GM21423 (cell line): ENCODE measurements around the gene ALAS1.

Source experiments
- ATAC-seq: cut with Tn5 transposase; IDR thresholded peaks from one replicate; pipeline ENCODE4 v1.9.1; 2021; ENCODE audit warnings: mild to moderate bottlenecking, moderate library complexity; ENCODE audit not compliant: unreplicated experiment

The ALAS1 gene

DNA sequence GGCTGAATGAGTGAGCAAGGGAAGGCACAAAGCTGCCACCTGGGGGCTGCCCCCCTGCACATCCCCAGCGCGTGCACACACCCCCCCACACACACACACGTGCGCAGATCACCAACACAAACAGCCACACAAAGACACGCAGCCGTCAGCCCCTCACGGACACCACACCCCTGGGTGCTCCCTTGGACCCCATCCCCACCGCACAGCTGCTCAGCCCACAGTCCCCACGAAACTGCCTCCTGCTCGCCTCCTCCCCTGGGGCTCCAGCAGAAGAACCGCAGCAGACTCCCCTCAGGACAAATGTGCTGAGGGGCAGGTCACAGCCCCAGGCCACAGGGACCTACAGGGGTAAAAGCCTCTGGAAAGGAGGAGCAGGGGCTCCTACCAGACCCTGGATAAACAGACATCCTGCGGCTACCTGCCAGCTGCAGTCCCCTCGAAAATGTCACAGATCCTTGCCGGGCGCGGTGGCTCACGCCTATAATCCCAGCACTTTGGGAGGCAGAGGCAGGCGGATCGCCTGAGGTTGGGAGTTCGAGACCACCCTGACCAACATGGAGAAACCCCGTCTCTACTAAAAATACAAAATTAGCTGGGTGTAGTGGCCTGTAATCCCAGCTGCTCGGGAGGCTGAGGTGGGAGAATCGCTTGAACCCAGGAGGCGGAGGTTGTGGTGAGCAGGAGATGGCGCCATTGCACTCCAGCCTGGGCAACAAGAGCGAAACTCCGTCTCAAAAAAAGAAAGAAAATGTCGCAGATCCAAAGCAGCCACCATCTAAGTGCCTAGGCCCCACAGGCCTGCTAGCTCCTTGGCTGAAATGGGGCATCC is 34.5 kb downstream of the ALAS1 start:
- no peak for ATAC-seq

DNA sequence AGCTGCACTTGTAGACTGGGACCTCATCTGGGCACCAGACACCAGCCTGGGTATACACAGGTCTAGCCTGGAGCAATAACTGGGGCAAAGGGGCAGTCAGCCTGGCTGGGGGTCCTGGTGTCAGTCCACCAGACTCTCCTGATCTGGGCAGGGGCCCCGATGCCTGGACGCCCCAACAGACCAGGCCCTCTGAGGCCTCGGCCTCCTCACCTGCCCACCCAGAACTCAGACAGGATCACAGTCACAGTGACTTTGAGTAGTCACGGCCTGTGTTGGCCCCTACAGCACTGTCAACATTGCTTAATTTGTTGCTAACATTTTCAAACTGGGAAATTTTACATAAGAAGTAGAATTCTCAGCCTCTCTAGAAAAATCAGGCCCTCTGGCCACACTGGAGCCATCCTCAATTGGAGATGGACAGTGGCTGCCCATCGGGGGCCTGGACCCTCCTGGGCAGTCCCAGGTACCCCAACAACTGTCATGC is 35.2 kb downstream of the ALAS1 start:
- ATAC-seq, result no peak

DNA sequence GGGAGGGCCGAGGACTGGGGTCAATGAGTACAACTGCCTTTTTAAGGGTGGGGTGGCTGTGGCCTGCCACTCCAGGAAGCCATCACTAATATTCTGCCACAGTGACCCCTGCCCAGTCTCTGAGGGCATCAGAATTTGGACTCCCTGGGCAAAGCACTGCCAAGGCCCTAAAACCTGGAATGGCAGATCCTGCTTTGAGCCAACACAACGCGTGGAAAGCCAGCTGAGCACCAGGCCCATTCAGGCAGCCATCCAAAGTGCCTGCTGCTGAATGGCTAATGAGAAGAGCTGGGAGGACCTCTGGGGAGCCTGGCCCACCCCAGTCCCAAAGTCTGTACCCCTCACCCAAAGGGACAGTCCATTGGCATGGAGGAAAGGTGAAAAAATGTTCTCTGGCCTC is 36.0 kb downstream of the ALAS1 start:
- ATAC-seq, result no peak

- ATAC-seq, result no peak
Observed at GRCh38 chr3:52234516-52235447, 36.8 kb downstream of the ALAS1 start.

GRCh38 chr3:52236424-52236886 is 38.5 kb downstream of the ALAS1 start:
- ATAC-seq, result no peak

GRCh38 chr3:52237006-52237656 is 39.2 kb downstream of the ALAS1 start:
- no peak for ATAC-seq

GRCh38 chr3:52237657-52238172 is 39.8 kb downstream of the ALAS1 start:
- ATAC-seq, result no peak

DNA sequence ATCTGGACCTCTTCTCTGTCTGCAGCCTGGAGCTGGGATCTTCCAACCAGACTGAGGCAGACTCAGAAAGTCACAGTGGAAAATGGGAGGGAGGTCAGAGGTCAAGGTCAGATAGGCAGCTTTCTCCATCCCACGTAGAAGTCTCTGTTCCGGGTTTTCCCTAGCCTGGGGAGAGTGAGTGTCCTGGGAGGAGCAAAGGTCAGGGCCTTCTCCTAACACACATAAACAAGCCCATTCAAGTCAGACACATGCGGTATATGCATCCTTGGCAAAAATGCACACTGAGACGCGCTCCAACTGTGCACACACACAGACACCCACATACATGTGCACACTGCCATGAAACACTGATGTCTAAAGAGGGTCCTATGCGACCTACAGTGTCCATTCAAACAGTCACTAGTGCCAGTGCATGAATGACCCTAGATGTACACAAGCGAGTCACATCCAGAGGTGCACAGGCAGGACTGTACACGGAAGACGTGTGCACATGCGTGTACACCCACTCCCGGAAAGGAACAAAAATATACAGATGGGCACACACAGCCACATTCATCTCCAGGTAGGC is 40.3 kb downstream of the ALAS1 start:
- no peak for ATAC-seq

DNA sequence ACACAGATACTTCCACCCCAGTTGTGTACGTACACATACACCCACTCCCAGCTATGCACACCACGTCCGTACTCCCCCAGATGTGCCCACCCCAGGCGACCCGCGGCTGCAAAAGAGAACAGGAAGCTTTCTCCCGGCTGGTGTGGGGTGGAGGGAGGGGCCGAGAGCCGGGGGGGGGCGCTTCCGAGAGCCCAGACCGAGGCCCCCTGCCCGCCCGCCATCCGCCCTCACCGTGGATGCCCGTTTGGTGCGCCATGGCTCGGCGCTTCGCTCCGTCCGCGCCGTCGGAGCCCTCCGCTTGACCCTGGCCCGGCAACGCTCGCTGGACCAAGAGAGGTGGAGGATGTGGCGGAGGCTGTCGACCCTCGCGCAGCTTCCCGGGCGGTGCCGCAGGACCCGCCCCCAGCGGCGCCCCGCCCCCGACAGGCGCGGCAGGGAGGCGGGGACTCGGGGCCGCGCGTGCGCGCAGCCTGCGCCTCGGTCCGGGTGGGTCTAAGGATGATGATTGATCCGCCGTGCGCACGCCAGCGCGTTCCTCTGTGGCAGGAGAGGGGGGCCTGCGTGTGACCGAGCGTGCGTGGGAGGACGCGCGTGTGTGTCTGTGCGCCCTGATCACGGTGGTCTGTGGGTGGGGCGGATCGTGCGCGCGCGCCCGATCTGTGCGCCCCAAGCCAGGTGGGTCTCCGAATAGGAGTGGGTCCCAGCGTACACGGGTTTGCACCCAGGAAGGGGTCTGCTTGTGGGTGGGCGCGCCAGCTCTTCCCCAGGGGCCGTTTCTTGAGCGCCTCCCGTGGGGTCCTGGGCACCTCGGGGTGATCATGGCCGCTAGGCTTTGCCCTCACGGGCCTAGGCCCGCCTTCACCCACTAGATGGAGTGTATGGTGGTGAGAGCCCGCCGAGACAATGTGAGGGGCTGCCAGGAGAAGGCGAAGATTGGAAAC is 41.1 kb downstream of the ALAS1 start, which contains the start of gene TWF2:
TWF2 (minus strand) TSS at position 398 of the 941 bp plus-strand sequence; CDS start at position 256, 142 bp downstream.
- ATAC-seq, result peak; percentile 64

- no peak for ATAC-seq
Observed at GRCh38 chr3:52240059-52240885, 42.3 kb downstream of the ALAS1 start.

DNA sequence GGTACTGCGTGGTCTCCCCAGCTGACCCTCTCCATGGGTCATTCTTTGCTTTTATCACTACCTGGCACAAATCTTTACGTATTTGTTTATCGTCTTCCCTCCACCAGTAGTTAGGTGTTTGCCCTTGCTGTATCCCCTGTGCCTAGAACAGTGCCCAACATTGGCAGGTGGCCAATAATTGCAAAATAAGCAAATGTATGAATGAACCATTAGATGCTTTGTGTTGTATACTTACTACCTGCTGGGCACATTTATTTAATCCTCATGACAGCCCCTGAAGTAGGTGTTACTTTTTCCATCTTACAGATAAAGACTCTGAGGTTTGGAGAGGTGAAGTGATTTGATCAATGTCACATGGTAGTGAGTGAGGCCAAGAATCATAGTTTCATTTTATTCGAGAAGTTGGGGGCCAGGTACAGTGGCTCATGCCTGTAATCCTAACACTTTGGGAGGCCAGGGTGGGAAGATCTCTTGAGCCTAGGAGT is 43.0 kb downstream of the ALAS1 start:
- ATAC-seq, result no peak

GRCh38 chr3:52242039-52242438 is 44.1 kb downstream of the ALAS1 start:
- ATAC-seq, result no peak

DNA sequence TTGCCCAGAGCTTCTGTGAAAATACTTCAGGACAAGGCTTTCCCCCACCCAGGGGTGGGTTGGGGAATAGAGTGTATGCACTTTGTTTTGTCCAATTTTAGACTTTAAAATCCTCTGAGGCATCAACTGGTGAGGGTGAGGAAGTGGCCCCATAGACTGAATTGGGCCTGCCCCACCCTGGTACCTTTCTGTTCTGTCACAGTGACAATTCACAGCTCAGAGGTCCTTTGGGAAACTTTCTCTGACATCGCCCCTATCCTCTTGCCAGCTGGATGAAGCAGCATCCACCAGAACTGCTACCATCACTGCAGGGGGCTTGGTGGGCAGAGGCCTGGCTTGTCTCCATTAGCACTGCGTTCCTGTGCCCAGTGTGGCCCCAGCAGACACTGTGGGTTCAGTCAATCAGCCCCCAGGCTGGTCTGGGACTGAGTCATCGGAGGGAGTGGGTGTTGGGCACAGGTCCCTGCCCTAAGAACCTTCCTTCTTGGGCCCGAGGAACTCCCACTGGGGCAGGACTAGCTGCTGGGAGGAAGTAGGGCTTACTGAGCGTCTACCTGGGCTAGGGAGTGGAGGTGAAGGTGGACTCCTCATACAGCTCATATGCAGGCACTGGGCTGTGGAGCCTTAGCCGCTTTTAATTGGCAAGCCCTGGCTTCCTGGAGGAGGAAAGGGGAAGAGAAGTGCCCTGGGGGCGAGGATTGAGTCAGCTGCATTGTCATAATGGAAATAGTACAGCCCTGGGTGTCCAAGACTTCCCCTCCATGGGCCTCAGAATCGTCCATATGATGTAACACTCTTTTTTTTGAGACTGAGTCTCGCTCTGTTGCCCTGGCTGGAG is 46.0 kb downstream of the ALAS1 start:
- peak; percentile 33 for ATAC-seq

DNA sequence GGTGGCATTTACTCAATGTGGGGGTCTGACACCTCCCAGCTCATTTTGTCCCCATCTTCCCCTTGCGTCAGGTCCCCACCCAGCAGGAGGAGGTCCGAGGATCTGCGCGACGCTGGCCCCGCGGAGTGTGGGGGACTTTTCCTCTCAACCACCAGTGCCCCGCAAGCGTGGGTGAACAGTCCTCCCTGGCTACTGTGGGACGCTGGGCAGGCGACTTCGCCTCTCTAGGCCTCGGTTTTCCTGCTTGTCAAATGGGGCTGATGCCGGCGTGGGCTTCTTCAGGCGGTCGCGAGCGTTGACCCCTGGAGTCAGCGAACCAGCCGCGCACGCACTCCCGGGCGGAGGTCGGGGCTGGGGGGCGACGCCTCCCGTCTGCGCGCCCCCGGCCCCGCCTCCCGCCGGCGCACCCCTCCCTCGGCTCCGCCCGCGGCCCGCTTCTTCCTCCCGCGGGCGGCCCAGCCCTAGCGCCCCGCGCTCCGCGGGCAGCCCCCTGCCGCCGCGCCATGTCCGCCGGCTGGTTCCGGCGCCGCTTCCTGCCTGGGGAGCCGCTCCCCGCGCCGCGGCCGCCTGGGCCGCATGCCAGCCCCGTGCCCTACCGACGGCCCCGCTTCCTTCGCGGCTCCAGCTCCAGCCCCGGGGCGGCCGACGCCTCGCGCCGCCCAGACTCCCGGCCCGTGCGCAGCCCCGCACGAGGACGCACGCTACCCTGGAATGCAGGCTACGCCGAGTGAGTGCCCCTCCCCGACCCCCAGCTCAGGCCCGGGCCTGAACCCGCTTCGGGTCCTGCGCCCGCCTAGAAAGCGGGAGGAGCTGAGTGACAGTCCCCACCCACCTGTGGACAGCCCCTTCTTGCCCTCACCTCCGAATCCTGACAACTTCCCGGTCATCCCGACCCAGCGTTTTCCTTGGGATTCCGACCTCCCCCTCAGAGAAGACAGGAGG is 47.6 kb downstream of the ALAS1 start, which contains the start of gene PPM1M:
PPM1M (plus strand) TSS at position 438 of the 942 bp plus-strand sequence; CDS start at position 504, 66 bp downstream.
- ATAC-seq, result no peak

DNA sequence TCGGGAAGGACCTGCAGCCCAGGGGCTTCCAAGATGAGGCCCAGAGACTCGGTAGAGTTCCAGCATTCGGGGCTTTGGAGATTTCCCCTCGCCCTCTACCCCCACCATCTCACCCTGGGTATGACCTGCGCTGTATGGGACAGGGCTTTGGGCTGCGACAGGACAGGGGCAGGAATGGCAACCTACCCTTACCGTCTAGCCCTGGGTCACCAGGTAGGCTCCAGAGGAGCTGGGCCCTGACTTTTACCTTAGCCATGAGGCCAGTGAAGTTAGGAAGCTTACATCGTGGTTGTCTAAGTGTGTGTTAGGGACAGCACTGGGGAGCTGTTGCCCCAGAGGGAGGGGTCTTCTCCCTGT is 48.3 kb downstream of the ALAS1 start:
- ATAC-seq, result no peak

DNA sequence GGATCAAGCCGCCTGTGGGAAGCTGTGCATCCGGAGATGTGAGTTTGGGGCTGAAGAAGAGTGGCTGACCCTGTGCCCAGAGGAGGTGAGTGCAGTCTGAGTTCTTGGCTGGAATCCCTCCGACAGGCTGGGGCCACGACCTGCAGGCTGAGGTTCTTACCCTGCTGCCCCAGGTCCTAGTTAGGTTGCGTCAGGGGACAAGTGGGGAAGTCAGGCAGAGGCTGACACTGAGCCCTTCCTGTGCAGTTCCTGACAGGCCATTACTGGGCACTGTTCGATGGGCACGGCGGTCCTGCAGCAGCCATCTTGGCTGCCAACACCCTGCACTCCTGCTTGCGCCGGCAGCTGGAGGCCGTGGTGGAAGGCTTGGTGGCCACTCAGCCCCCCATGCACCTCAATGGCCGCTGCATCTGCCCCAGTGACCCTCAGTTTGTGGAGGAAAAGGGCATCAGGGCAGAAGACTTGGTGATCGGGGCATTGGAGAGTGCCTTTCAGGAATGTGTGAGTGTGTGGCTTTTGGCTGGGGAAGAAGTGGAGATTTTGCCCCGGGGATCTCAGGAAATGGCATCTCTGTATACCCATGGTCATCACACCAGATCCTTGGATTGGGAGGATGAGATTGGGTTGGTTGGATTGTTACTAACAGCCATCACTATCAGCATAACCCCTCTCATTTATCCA is 48.9 kb downstream of the ALAS1 start:
- no peak for ATAC-seq
